ENCODE data around the gene STRA8.

The STRA8 gene

GRCh38 chr7:135234727-135235126 lies 1.1 kb downstream of the STRA8 start:
- no peak overlapping the region for H3K4me3 ChIP-seq (ENCODE audit: low read depth, low read length)
- DNase-seq (ENCODE audit: low read depth): no peak
- TF ChIP-seq, protein P1, sequence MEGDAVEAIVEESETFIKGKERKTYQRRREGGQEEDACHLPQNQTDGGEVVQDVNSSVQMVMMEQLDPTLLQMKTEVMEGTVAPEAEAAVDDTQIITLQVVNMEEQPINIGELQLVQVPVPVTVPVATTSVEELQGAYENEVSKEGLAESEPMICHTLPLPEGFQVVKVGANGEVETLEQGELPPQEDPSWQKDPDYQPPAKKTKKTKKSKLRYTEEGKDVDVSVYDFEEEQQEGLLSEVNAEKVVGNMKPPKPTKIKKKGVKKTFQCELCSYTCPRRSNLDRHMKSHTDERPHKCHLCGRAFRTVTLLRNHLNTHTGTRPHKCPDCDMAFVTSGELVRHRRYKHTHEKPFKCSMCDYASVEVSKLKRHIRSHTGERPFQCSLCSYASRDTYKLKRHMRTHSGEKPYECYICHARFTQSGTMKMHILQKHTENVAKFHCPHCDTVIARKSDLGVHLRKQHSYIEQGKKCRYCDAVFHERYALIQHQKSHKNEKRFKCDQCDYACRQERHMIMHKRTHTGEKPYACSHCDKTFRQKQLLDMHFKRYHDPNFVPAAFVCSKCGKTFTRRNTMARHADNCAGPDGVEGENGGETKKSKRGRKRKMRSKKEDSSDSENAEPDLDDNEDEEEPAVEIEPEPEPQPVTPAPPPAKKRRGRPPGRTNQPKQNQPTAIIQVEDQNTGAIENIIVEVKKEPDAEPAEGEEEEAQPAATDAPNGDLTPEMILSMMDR (IDR thresholded peaks at IDR 0.05; ENCODE audit: low read depth, low read length, missing control alignments): no peak

- no peak overlapping the region for H3K4me3 ChIP-seq (ENCODE audit: low read depth, low read length)
- DNase-seq (ENCODE audit: low read depth): no peak
- TF ChIP-seq, protein P1 (IDR thresholded peaks at IDR 0.05; ENCODE audit: low read depth, low read length, missing control alignments): no peak
Measured at GRCh38 chr7:135235841-135236240, 2.2 kb downstream of the STRA8 start.

- TF ChIP-seq, protein P1 (IDR thresholded peaks at IDR 0.05; ENCODE audit: low read depth, low read length, missing control alignments): no peak
- H3K4me3 ChIP-seq (ENCODE audit: low read depth, low read length): no peak overlapping the region
- no peak for DNase-seq (ENCODE audit: low read depth)
Measured at GRCh38 chr7:135236727-135237126, 3.1 kb downstream of the STRA8 start.

DNA sequence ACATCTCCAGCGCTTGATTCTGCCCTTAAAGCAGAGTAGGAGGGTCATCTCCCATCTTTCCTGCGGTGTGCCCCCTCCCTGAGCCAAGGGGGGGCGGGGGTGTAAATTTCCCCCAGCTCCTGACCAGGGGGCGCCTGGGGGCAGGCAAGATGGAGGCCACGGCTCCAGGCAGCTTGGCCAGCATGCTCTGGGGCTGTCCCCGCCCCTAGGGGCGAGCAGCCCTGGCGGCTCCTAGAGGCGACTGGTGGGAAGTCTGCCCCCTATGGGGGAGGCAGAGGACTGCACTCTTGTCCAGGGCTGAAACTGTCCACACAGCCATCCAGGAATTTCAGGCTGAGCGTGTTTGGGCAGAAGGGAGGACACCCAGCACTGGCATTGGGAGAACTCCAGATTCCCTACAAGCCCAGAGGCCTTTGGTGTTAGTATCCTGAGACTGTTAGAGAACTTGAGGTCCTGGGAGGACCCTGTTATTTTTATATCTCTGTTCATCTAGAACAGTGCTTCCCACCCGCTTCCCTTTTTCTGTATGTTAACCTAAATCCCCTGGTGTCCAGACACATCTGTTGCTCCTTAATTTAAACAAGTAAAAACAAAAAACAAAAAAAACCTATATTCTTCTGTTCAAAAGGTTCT lies 4.6 kb downstream of the STRA8 start:
- H3K4me3 ChIP-seq (ENCODE audit: low read depth, low read length): no peak overlapping the region
- TF ChIP-seq, protein P1 (IDR thresholded peaks at IDR 0.05; ENCODE audit: low read depth, low read length, missing control alignments): peak; percentile 72
- no peak for DNase-seq (ENCODE audit: low read depth)

GRCh38 chr7:135239263-135239662 lies 5.6 kb downstream of the STRA8 start:
- no peak overlapping the region for H3K4me3 ChIP-seq (ENCODE audit: low read depth, low read length)
- DNase-seq (ENCODE audit: low read depth): no peak
- TF ChIP-seq, protein P1 (IDR thresholded peaks at IDR 0.05; ENCODE audit: low read depth, low read length, missing control alignments): no peak

DNA sequence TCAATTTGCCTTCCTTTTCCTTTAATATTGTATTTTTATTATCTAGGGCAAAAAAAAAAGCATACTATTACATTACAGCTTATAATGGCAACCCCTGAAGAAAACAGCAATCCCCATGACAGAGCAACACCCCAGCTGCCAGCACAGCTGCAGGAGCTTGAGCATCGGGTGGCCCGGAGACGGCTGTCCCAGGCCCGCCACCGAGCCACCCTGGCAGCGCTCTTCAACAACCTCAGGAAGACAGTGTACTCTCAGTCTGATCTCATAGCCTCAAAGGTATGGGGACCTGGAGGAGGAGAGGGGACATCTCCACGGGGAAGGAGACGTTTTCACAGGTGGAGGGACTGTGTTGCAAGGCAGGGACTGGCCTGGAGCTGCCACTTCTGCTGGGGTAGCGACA lies 6.8 kb downstream of the STRA8 start:
- H3K4me3 ChIP-seq (ENCODE audit: low read depth, low read length): no peak overlapping the region
- TF ChIP-seq, protein P1 (IDR thresholded peaks at IDR 0.05; ENCODE audit: low read depth, low read length, missing control alignments): no peak
- DNase-seq (ENCODE audit: low read depth): no peak

GRCh38 chr7:135242096-135242684 lies 8.6 kb downstream of the STRA8 start:
- no peak for DNase-seq (ENCODE audit: low read depth)
- TF ChIP-seq, protein P1 (IDR thresholded peaks at IDR 0.05; ENCODE audit: low read depth, low read length, missing control alignments): no peak
- no peak overlapping the region for H3K4me3 ChIP-seq (ENCODE audit: low read depth, low read length)
